ENCODE data around the gene FURIN.

The FURIN gene

GRCh38 chr15:90910441-90911301 lies 42.3 kb downstream of the FURIN start:
- ChIA-PET CTCF (interaction anchor here (0.7 to 1.9 kb wide), 4 partner anchors 15 to 25 kb away, joined by 4 to 5 read pairs (median 4); partner anchors contain the start of gene HDDC3), POLR2A (interaction anchor here (1.0 to 1.4 kb wide), 2 partner anchors 8 kb away, joined by 4 read pairs; no protein-coding TSS in a partner anchor)
- TF ChIP-seq ZNF510 (tag by site-specific recombination; IDR thresholded peaks at IDR 0.05; ENCODE audit: insufficient replicate concordance) (no peak), ZNF239 (tag by site-specific recombination; IDR thresholded peaks at IDR 0.05) (no peak), ZNF362 (tag by site-specific recombination; IDR thresholded peaks at IDR 0.05) (no peak)
- no peak overlapping the region for H3K4me3 ChIP-seq (ENCODE audit: low read depth, low read length)
- H3K9me3 ChIP-seq (ENCODE audit: control insufficient read depth, insufficient read depth, low read depth, low read length) = no peaks in the 10 kb centered on the region
- no peaks in the 10 kb centered on the region for H3K4me1 ChIP-seq (ENCODE audit: control insufficient read depth, insufficient read depth, low read length)
- H3K27ac ChIP-seq (ENCODE audit: extremely low read depth, low read depth, low read length) = no peak overlapping the region
- peaks cover 25 to 92% of the 10 kb centered on the region in 2 experiments for H3K36me3 ChIP-seq (ENCODE audit: control insufficient read depth in 2 of 2, insufficient read depth in 1 of 2, low read length in 2 of 2)

- no peak overlapping the region for H3K27ac ChIP-seq (ENCODE audit: extremely low read depth, low read depth, low read length)
- H3K9me3 ChIP-seq (ENCODE audit: control insufficient read depth, insufficient read depth, low read depth, low read length) = no peaks in the 10 kb centered on the region
- no peaks in the 10 kb centered on the region for H3K4me1 ChIP-seq (ENCODE audit: control insufficient read depth, insufficient read depth, low read length)
- H3K4me3 ChIP-seq (ENCODE audit: low read depth, low read length) = no peak overlapping the region
- POLR2A ChIA-PET = interaction anchor here (1.4 kb wide), 1 partner anchor 9 kb away, joined by 4 read pairs; no protein-coding TSS in a partner anchor
- CTCF ChIA-PET = interaction anchor here (1.9 kb wide), 1 partner anchor 21 kb away, joined by 4 read pairs; the partner anchor contains the start of gene HDDC3
- peaks cover 19 to 92% of the 10 kb centered on the region in 2 experiments for H3K36me3 ChIP-seq (ENCODE audit: control insufficient read depth in 2 of 2, insufficient read depth in 1 of 2, low read length in 2 of 2)
- TF ChIP-seq ZNF184 (tag by site-specific recombination; IDR thresholded peaks at IDR 0.05) = no peak
- TF ChIP-seq ZBTB20 (tag by site-specific recombination; IDR thresholded peaks at IDR 0.05) = no peak
- no peak for TF ChIP-seq OVOL3 (tag by site-specific recombination; IDR thresholded peaks at IDR 0.05)
- TF ChIP-seq ZNF518A (tag by site-specific recombination; conservative IDR thresholded peaks at IDR 0.05; ENCODE audit: low read depth) = no peak
- no peak for TF ChIP-seq MEIS1 (CRISPR knock-in tag; IDR thresholded peaks at IDR 0.05; ENCODE audit: borderline replicate concordance)
- no peak for TF ChIP-seq ZNF645 (tag by site-specific recombination; IDR thresholded peaks at IDR 0.05)
- no peak for TF ChIP-seq TCF7L2 (IDR thresholded peaks at IDR 0.05; ENCODE audit: borderline replicate concordance, low read depth, low read length)
- no peak for TF ChIP-seq ZNF48 (tag by site-specific recombination; IDR thresholded peaks at IDR 0.05)
- TF ChIP-seq ZNF624 (tag by site-specific recombination; IDR thresholded peaks at IDR 0.05) = no peak
- TF ChIP-seq ZNF704 (tag by site-specific recombination; IDR thresholded peaks at IDR 0.05) = no peak
- no peak for TF ChIP-seq ZXDB (tag by site-specific recombination; IDR thresholded peaks at IDR 0.05)
- no peak for TF ChIP-seq EGR2 (tag by site-specific recombination; IDR thresholded peaks at IDR 0.05; ENCODE audit: low read depth)
- no peak for TF ChIP-seq ZNF26 (tag by site-specific recombination; IDR thresholded peaks at IDR 0.05)
- TF ChIP-seq GLI2 (tag by site-specific recombination; IDR thresholded peaks at IDR 0.05; ENCODE audit: borderline replicate concordance, low read depth) = no peak
- TF ChIP-seq AEBP2 (tag by site-specific recombination; IDR thresholded peaks at IDR 0.05; ENCODE audit: borderline replicate concordance) = no peak
- TF ChIP-seq BCL11B (tag by site-specific recombination; IDR thresholded peaks at IDR 0.05; ENCODE audit: low read depth) = no peak
- no peak for TF ChIP-seq KLF7 (tag by site-specific recombination; IDR thresholded peaks at IDR 0.05; ENCODE audit: borderline replicate concordance)
- TF ChIP-seq WT1 (tag by site-specific recombination; IDR thresholded peaks at IDR 0.05) = no peak
- no peak for TF ChIP-seq HOXC10 (CRISPR knock-in tag; IDR thresholded peaks at IDR 0.05)
Measured at GRCh38 chr15:90911302-90911623, 42.9 kb downstream of the FURIN start.

All from HEK293 (cell line).